C4-2B (cell line): ENCODE results near the gene HECTD1.

ENCODE experiments used
- ZFX ChIP-seq: fragments of 450-650 bp; IDR thresholded peaks from 2 replicates; pipeline ENCODE4 v1.6.1; 2017
- TF ChIP-seq, protein P1 (sequence below): fragments of 450-650 bp; conservative IDR thresholded peaks from 2 replicates; pipeline ENCODE4 v1.5.1; 2017; ENCODE audit warnings: mild to moderate bottlenecking

DNA sequence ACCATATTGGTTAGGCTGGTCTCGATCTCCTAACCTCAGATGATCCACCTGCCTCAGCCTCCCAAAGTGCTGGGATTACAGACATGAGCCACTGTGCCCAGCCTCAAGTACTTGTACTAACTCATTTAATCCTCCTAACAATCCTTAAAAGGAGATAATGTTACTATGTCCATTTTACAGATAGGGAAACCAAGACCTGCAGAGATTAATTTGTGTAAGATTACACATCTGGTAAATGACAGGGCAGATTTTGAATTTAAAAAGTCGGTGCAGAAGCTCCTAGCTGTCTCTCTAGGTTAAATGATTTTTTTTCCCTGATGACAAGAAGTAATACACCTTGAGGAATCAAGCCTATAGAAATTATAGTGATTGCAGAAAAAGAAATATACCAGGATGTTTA lies 13.7 kb upstream of the HECTD1 start:
- TF ChIP-seq, protein P1, sequence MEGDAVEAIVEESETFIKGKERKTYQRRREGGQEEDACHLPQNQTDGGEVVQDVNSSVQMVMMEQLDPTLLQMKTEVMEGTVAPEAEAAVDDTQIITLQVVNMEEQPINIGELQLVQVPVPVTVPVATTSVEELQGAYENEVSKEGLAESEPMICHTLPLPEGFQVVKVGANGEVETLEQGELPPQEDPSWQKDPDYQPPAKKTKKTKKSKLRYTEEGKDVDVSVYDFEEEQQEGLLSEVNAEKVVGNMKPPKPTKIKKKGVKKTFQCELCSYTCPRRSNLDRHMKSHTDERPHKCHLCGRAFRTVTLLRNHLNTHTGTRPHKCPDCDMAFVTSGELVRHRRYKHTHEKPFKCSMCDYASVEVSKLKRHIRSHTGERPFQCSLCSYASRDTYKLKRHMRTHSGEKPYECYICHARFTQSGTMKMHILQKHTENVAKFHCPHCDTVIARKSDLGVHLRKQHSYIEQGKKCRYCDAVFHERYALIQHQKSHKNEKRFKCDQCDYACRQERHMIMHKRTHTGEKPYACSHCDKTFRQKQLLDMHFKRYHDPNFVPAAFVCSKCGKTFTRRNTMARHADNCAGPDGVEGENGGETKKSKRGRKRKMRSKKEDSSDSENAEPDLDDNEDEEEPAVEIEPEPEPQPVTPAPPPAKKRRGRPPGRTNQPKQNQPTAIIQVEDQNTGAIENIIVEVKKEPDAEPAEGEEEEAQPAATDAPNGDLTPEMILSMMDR: no peak
- no peak for TF ChIP-seq ZFX
